HG02642 (cell line): Measurements from ENCODE around the gene PTPN7.
"Not testable (repeated sequence)": the region's sequence is repeated elsewhere in the genome, so short reads cannot be mapped to it uniquely, and the experiment has no call there.

ENCODE experiments used
- ATAC-seq: cut with Tn5 transposase; IDR thresholded peaks from one replicate; pipeline ENCODE4 v1.9.1; 2021; ENCODE audit warnings: mild to moderate bottlenecking; ENCODE audit not compliant: unreplicated experiment, poor library complexity

The PTPN7 gene

DNA sequence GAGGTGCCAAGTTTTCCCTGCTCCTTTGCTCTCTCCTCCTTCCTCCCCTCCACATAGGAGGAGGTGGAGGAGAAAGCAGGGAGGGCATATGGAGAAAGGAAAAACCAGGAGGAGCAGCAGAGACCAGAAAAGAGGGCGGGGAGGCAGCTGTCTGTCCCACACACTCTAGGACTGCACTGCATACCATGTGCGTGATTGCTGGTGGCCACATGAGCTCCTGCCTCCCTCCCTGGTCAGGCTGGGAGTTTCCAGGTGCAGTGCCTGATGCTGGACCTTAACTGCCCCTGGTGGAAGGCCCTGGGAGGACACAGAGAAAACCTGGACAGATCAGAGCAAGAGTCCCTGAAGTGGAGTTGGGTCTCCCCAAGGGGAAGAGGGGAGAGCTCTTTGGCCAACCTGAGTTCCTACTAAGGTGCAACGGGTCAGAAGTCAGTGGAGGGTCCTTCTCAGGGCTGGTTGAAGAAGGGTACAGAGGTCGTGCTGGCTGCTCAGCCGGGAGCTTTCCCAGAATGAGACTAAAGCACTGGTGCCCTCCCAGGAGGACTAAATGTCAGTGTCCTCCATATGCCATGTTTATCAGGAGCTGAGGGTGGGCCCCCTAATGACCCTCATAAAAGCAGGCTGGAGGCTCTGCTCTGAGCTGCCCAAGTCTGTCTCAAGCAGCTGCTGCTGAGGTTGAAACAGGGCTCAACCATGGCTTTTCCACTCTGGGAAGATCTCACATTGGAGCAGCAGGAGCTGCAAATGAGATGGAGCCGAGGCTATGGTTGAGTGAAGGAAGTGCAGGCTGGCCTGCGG lies 29.7 kb upstream of the PTPN7 start:
- no peak for ATAC-seq

DNA sequence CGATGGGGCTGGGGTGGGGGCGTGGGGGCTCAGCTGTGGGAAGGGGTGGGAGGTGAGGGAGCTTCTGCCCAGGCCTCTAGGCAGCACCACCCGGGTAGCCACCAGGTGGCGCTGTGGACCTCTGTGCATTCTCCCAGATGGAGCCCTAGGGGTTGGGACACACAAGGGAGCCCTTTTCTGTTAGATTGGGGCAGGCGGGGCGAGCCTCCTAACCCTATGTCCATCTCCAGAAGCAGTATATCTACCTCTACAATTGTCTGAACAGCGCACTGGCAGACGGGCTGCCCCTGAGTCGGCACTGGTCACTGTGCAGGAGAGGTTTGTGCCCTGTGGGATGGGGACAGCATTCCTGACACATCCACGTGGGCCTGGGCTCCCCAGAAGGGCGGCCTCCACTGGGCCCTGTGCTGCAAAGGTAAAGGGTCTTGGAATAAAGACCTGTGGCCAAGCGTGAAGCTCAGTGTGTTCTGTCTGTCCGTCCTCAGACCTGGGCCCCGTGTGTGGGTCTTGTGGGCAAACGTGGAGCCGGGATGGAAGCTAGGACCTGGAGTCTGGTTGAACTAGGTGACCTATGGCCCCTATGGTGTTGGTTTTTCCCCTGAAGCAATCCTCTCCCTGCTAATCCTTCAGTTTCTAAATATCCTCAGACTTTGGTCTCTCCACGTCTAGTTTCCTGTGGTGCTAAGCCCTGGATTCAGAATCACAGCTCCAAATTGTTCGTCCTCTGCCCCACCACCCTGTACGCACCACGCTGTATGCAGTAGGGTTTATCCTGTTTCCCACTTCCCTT lies 28.8 kb upstream of the PTPN7 start:
- no peak for ATAC-seq

DNA sequence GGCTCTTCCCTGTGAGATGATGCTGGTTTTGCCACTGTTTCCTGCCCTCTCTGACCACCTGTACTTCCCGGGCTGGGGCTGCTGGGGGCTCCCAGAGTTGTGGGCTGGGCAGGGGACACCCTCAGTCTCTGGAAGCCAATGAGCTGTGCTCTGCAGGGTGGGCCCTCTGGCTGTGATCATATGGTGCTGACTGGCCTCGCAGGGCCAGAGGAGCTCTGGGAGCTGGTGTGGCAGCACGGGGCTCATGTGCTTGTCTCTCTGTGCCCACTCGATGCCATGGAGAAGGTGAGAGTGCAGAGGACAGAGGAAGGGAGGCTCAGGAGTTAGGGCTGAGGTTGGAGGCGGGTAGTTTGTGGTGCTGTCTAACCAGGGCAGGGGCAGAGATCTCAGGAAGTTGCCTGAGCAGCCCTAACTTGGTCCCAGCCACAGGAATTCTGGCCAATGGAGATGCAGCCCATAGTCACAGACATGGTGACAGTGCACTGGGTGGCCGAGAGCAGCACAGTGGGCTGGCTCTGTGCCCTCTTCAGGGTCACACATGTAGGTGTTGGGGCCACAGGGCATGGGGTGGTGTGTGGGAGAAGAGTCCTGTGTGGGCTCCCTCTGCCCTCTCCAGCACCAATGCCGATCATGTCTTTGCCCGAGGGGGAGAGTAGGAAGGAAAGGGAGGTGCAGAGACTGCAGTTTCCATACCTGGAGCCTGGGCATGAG lies 27.4 kb upstream of the PTPN7 start:
- no peak for ATAC-seq

GRCh38 chr1:202187041-202187671 lies 26.8 kb upstream of the PTPN7 start:
- no peak for ATAC-seq

- no peak for ATAC-seq
These were observed 25.9 kb upstream of the PTPN7 start for GRCh38 chr1:202186327-202186726.

- peak; percentile 46 for ATAC-seq
These were observed 24.5 kb upstream of the PTPN7 start for GRCh38 chr1:202184750-202185460.

DNA sequence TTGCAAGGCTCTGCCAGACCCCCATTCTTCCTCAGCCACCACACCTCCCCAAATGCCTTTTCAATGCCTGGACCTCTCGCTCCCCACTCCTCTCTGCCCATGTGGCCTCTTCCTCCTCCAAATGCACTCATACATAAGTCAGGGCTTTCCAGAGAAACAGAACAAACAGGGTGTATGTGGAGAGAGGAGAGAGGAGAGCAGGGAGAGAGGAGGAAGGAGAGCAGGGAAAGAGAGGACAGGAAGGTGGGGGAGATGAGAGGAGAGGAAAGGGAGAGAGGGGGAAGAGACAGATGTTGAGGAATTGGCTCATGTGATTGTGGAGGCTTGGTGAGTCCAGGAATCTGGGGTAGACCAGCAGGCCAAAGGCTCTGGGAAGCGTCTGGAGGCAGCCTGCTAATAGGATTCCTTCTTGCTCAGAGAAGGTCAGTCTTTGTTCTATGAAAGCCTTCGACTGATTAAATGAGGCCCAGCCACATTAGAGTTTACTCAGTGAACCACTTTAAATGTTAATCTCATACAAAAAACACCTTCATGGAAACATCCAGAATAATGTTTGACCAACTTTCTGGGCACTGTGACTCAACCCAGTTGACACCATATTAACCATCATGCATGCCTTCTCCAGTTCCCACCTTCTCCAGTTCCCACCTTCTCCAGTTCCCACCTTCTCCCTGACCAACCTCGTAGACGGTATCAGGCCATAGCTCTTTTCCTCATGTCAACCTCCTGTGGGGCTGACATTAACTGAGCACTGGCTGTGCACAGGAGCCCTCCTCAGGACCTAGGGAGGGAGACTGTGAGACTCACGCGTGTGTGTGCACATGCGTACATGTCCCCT lies 21.9 kb upstream of the PTPN7 start:
- ATAC-seq: no peak

- no peak for ATAC-seq
These were observed 21.2 kb upstream of the PTPN7 start for GRCh38 chr1:202181586-202181985.

DNA sequence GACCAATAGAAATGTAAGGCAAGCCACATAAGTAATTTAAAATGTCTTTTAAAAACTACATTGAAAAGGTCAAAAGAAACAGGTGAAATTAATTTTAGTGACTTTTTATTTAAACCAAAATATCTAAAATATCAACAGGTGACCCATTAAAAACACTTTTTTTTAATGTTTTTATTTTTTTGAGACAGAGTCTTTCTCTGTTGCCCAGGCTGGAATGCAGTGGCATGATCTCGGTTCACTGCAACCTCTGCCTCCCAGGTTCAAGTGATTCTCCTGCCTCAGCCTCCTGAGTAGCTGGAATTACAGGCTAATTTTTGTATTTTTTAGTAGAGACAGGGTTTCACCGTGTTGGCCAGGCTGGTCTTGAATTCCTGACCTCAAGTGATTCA lies 20.3 kb upstream of the PTPN7 start:
- not testable (repeated sequence) for ATAC-seq

GRCh38 chr1:202179828-202180750 lies 19.7 kb upstream of the PTPN7 start:
- no peak for ATAC-seq

DNA sequence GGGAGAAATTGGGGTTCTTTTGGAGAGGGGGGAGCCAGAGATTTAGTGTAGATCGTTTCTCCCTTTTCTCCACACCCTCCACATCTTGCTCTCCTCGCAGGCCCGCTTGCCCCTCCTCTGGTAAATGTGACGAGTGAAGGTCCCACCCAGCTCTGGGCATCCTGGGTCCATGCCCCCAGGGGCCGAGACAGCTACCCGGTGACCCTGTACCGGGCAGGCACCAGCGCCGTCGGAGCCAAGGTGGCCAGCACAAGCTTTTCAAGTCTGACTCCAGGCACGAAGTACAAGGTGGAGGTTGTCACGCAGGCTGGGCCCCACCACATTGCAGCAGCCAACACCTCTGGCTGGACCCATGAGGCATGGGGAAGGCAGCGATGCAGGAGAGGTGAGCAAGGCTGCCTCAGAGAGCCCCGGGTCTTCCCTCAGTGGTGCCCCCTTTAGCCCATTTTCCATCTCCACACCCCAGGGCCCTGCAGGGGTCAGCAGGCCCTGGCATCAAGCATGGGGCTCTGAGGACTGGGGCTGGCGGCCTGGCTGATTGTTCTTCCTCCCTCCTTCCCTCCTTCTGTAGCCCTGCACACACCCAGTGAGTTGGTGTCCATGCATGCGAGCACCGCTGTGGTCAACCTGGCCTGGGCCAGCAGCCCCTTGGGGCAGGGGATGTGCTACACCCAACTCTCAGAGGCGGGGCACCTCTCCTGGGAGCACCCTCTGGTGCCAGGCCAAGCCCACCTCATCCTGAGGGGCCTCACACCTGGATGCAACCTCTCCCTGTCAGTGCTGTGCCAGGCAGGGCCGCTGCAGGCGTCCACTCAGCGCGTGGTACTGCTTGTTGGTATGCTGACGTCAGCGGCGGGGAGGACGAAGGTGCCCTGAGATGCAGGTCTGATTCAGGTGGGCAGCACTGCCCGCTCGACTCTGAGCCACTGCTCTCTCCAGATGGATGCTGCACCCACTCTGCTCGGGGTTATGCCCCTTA lies 16.8 kb upstream of the PTPN7 start:
- no peak for ATAC-seq

DNA sequence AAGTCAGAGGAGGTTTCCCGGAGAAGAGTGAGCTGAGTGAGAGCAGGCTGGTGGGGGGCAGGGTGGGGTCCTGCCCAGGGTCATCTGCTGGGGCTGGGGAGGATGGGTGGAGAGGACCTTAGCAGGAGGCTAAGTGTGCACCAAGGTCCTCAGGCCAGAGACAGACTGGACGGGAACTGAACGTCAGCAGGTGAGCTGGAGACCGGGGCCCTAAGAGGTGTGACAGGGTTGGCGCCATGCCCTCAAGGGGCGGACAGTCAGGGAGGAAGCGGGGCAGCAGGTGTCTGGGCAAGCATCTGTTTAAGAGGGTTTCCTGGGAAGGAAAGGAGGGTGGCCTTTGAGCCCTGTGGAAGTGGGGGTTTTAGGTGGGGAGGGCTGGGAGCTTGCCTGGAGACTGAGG lies 13.6 kb upstream of the PTPN7 start:
- no peak for ATAC-seq

- no peak for ATAC-seq
These were observed 11.6 kb upstream of the PTPN7 start for GRCh38 chr1:202172015-202172355.

DNA sequence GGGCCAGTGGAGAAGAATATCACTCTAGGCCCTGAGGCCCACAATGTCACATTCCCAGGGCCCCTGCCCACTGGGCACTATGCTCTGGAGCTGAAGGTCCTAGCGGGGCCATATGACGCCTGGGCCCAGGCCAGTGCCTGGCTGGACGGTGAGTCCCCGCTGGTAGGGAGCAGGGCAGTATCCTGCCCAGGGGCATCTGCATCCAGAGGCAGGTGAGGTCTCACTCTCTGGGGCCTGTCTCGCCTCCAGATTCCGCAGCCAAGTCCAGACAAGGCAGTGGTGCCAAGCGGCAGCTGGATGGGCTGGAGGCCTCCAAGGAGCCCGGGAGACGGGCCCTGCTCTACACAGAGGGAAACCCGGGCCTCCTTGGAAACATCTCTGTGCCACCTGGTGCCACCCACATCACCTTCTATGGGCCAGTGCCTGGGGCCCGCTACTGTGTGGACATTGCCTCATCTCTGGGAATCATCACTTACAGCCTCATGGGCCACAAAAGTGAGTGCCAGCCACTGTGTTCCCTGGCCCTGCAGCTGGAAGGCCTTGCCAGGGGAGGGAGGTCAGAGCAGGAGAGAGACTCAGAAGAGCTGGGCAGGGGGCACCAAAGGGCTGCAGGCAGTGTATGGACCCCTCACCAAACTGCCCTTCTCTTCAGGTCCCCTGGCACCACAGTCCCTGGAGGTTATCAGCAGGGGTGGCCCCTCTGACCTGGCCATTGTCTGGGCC lies 11.1 kb upstream of the PTPN7 start:
- ATAC-seq: no peak

- ATAC-seq: no peak
These were observed 10.3 kb upstream of the PTPN7 start for GRCh38 chr1:202170726-202171125.

DNA sequence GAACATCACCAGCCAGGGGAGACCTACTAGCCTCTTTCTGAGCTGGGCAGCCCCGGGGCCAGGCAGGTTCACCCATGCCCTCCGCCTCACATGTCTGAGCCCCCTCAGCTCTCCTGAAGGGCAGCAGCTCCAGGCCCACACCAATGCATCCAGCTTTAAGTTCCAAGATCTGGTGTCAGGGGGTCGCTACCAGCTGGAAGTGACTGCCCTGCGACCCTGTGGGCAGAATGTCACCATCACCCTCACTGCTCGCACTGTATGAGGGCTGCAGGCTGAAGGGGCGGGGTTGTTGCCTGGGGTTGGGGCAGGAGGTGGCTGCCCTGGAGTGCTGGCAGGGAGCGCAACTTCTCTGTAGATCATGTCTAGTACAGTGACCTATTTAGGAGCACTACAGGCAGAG lies 8.5 kb upstream of the PTPN7 start:
- ATAC-seq: no peak
